Measurements from ENCODE around the gene RNF169. TPM values are rescaled to one million over a fixed set of nuclear protein-coding genes. Genes with fewer than 3 reads are reported as not detected.
A peak's percentile ranks its signal among the peaks of the same experiment; 100 is the strongest.

Gene RNF169
- total and polyA plus RNA-seq, 7 donors, result 3.9 to 15.9 (median 14.0) TPM

DNA sequence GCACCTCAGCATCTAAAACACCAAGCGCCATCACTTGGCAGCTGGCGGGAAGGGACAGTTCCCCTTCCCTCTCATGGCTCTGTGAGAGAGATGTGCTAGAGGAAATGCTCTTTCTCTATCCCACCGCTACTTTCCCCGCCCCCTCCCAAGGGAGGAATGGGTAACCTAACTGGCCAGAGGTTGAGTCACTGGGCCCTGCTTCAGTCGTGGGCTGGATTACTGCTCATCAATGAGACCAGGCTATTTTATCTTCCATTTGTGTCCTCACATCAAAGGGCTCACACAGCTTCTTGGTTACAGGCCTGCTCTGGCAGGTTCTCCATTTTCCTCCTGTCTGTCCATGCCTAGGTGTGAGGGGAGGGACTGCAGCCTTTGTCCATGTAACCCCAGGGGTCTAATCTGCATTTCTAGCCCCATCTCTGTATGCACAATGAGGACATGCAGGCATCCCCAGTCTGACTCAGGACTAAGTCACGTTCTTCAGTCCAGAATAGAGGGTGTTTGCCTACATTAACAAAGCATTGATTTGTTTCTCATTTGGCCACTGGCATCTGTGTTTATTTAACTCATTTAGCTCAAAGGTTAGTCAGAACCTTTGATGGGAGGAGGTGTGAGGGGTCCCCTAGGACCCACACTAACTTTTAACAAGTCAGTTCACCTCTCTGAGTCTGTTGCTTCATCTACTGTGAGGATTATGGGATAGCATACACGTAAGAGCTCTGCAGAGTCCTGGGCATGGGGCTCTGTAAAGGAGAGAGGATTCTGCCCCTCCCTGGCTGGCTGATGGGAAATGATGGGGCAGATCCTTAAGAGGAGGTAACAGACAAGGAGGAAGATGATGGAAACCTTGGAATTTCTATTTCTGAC, 101.1 kb downstream of the RNF169 start:
- Histone ChIP-seq H3K4me3 (no peak overlapping the region), H3K4me1 (no peaks in the 10 kb centered on the region), H3K9me3 (no peaks in the 10 kb centered on the region), H3K27me3 (ENCODE audit: insufficient read depth in 3 of 3, low read length in 2 of 3) (no peaks in the 10 kb centered on the region), H3K27ac (no peak overlapping the region), H3K36me3 (ENCODE audit: insufficient read depth in 1 of 2, low read depth in 1 of 2) (peaks cover 0 to 75% of the 10 kb centered on the region in 2 donors)
- ATAC-seq (peak in 1 of 4 donors; percentile 16), DNase-seq (peak; percentile 56 to 57)
- WGBS, 3 donors, result 71 to 77% (median 72%) methylated on average over 7 of the region's 7 CpGs
- intact Hi-C loops (cut with DNase I), result no loop called here
- TF ChIP-seq, protein P1, sequence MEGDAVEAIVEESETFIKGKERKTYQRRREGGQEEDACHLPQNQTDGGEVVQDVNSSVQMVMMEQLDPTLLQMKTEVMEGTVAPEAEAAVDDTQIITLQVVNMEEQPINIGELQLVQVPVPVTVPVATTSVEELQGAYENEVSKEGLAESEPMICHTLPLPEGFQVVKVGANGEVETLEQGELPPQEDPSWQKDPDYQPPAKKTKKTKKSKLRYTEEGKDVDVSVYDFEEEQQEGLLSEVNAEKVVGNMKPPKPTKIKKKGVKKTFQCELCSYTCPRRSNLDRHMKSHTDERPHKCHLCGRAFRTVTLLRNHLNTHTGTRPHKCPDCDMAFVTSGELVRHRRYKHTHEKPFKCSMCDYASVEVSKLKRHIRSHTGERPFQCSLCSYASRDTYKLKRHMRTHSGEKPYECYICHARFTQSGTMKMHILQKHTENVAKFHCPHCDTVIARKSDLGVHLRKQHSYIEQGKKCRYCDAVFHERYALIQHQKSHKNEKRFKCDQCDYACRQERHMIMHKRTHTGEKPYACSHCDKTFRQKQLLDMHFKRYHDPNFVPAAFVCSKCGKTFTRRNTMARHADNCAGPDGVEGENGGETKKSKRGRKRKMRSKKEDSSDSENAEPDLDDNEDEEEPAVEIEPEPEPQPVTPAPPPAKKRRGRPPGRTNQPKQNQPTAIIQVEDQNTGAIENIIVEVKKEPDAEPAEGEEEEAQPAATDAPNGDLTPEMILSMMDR (IDR thresholded peaks at IDR 0.05), result no peak

DNA sequence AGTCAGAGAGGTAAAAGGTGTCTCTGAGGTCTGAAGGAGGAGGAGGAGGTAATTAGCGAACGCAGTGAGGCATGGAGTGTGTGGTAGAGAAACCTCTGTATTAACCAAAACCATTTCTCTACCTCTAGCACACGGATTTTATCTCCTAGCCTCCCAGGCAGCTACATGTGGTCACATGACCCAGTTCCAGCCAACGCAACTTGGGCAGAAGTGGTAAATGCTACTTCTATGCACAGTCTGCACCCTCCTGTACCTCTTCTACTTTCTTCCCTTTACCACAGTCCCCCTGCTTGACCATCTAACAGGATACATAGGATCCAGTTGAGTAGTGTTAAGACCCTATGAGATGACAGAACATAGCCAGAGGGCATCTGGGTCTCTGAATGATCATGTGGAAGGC, 104.6 kb downstream of the RNF169 start:
- DNase-seq, result no peak
- intact Hi-C loops (cut with DNase I), result no loop called here
- H3K27ac ChIP-seq, result no peak overlapping the region
- H3K9me3 ChIP-seq, result no peaks in the 10 kb centered on the region
- no peak overlapping the region for H3K4me3 ChIP-seq
- no peak for ATAC-seq
- H3K4me1 ChIP-seq, result no peaks in the 10 kb centered on the region
- 92 to 94% (median 92%) methylated on average over 4 of the region's 4 CpGs for WGBS, 3 donors
- peaks cover 6 to 61% of the 10 kb centered on the region in 2 donors for H3K36me3 ChIP-seq (ENCODE audit: insufficient read depth in 1 of 2, low read depth in 1 of 2)
- no peaks in the 10 kb centered on the region for H3K27me3 ChIP-seq (ENCODE audit: insufficient read depth in 3 of 3, low read length in 2 of 3)
- TF ChIP-seq, protein P1 (IDR thresholded peaks at IDR 0.05), result no peak

DNA sequence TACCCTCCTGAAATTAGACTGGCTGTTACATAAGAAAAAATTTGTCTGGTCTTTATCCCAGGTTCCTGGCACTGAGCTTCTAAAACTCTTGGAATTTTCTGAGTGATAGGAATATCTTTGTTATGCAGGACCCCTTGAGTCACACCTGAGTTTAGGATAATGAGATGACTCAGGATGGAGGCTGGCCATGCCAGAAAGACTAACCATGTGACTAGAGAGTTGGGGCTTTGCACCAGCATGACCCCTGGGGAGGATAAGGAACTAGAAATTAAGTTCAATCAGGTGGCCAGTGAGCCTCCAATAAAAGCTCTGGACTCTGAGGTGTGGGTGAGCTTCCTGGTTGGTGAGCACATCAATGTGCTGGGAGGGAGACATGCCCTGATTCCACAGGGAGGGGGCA, 112.1 kb downstream of the RNF169 start:
- peaks cover 27 to 79% of the 10 kb centered on the region in 2 donors for H3K36me3 ChIP-seq (ENCODE audit: insufficient read depth in 1 of 2, low read depth in 1 of 2)
- no peak overlapping the region for H3K27ac ChIP-seq
- no peak for DNase-seq
- no peaks in the 10 kb centered on the region for H3K27me3 ChIP-seq (ENCODE audit: insufficient read depth in 3 of 3, low read length in 2 of 3)
- H3K9me3 ChIP-seq, result peaks cover 5% of the 10 kb centered on the region
- no peak overlapping the region for H3K4me3 ChIP-seq
- intact Hi-C loops (cut with DNase I), result no loop called here
- no peak for ATAC-seq
- TF ChIP-seq, protein P1 (IDR thresholded peaks at IDR 0.05), result no peak
- H3K4me1 ChIP-seq, result no peaks in the 10 kb centered on the region

DNA sequence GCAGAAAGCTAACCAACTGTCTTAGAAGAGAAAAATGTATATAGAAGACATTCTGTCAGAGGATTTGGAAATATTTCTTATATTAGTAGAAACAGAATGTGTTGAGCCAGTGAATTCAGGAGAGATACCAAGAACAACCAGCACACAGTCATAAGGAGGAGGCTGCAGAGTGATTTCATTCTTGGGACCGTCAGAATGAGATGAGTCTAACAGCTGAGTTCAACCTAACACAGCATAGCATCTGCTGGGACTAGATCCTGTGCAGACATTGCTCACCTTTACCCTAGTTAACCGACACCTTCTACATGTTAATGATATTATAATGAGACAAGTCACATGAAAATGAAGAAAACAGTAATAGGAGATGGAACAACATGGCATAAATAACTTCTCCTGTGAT, 114.8 kb downstream of the RNF169 start:
- 64 to 72% (median 71%) methylated on average over 2 of the region's 2 CpGs for WGBS, 3 donors
- Histone ChIP-seq H3K4me3 (no peak overlapping the region), H3K4me1 (no peaks in the 10 kb centered on the region), H3K36me3 (ENCODE audit: insufficient read depth in 1 of 2, low read depth in 1 of 2) (peaks cover 22 to 57% of the 10 kb centered on the region in 2 donors), H3K9me3 (peaks cover 32% of the 10 kb centered on the region), H3K27me3 (ENCODE audit: insufficient read depth in 3 of 3, low read length in 2 of 3) (no peaks in the 10 kb centered on the region), H3K27ac (no peak overlapping the region)
- DNase-seq (no peak), ATAC-seq (no peak)
- intact Hi-C loops (cut with DNase I), result no loop called here
- TF ChIP-seq, protein P1 (IDR thresholded peaks at IDR 0.05), result no peak
